Midbrain (tissue), 1 donor: ENCODE results near the gene HS3ST3A1.
"Not testable (repeated sequence)": the region's sequence is repeated elsewhere in the genome, so short reads cannot be mapped to it uniquely, and the experiment has no call there.

Experiments used
- DNase-seq: peaks from one replicate; lab custom pipeline; 2025; lab: John Stamatoyannopoulos, UW

The HS3ST3A1 gene

GRCh38 chr17:13575922-13576419 is 25.8 kb downstream of the HS3ST3A1 start:
- no peak for DNase-seq

GRCh38 chr17:13575466-13575865 is 26.3 kb downstream of the HS3ST3A1 start:
- no peak for DNase-seq

GRCh38 chr17:13572581-13572980 is 29.1 kb downstream of the HS3ST3A1 start:
- no peak for DNase-seq

GRCh38 chr17:13569398-13570123 is 32.2 kb downstream of the HS3ST3A1 start:
- no peak for DNase-seq

- no peak for DNase-seq
These were observed 32.9 kb downstream of the HS3ST3A1 start for GRCh38 chr17:13568582-13569397.

- no peak for DNase-seq
These were observed 37.9 kb downstream of the HS3ST3A1 start for GRCh38 chr17:13563866-13564265.

GRCh38 chr17:13562271-13562800 is 39.4 kb downstream of the HS3ST3A1 start:
- DNase-seq = no peak

- DNase-seq = no peak
These were observed 40.0 kb downstream of the HS3ST3A1 start for GRCh38 chr17:13561606-13562270.

GRCh38 chr17:13560935-13561334 is 40.8 kb downstream of the HS3ST3A1 start:
- no peak for DNase-seq

GRCh38 chr17:13558588-13558987 is 43.1 kb downstream of the HS3ST3A1 start:
- no peak for DNase-seq

GRCh38 chr17:13557077-13557476 is 44.7 kb downstream of the HS3ST3A1 start:
- DNase-seq = no peak

GRCh38 chr17:13554231-13554630 is 47.5 kb downstream of the HS3ST3A1 start:
- DNase-seq = no peak

GRCh38 chr17:13550291-13550690 is 51.4 kb downstream of the HS3ST3A1 start:
- DNase-seq = no peak

- not testable (repeated sequence) for DNase-seq
These were observed 53.2 kb downstream of the HS3ST3A1 start for GRCh38 chr17:13548576-13548975.

- DNase-seq = no peak
These were observed 54.9 kb downstream of the HS3ST3A1 start for GRCh38 chr17:13546851-13547250.

GRCh38 chr17:13545941-13546340 is 55.8 kb downstream of the HS3ST3A1 start:
- no peak for DNase-seq

- no peak for DNase-seq
These were observed 57.0 kb downstream of the HS3ST3A1 start for GRCh38 chr17:13544765-13545164.

GRCh38 chr17:13544292-13544691 is 57.4 kb downstream of the HS3ST3A1 start:
- DNase-seq = no peak

- no peak for DNase-seq
These were observed 59.1 kb downstream of the HS3ST3A1 start for GRCh38 chr17:13542636-13543035.

GRCh38 chr17:13541032-13541480 is 60.7 kb downstream of the HS3ST3A1 start:
- DNase-seq = no peak

GRCh38 chr17:13540546-13540945 is 61.2 kb downstream of the HS3ST3A1 start:
- no peak for DNase-seq

- no peak for DNase-seq
These were observed 62.3 kb downstream of the HS3ST3A1 start for GRCh38 chr17:13539421-13539820.
